Karpas-422 (cell line): ENCODE results near the gene CCDC85A. TPM values are rescaled to one million over a fixed set of nuclear protein-coding genes. Genes with fewer than 3 reads are reported as not detected.

Experiments used
- DNase-seq: peaks from one replicate; pipeline ENCODE4 v3.0.0-alpha.2; 2015
- H2AFZ ChIP-seq: fragments of 200-600 bp; sonication (generic); 2 replicates; pipeline ENCODE4 v1.6.1; 2014; ENCODE audit warnings: antibody characterized with exemption, low read length, mixed read lengths
- H3K27ac ChIP-seq: fragments of 200-600 bp; sonication (generic); 2 replicates; pipeline ENCODE4 v1.5.1; 2014; ENCODE audit warnings: mild to moderate bottlenecking, low read length, moderate library complexity
- H3K27me3 ChIP-seq: fragments of 200-600 bp; sonication (generic); 2 replicates; pipeline ENCODE4 v1.6.1; 2014; ENCODE audit warnings: low read length, mixed read lengths
- H3K36me3 ChIP-seq: fragments of 200-600 bp; sonication (generic); 2 replicates; pipeline ENCODE4 v1.6.1; 2014; ENCODE audit warnings: low read length, mixed read lengths; ENCODE audit not compliant: insufficient read depth
- H3K4me1 ChIP-seq: fragments of 200-600 bp; sonication (generic); 2 replicates; pipeline ENCODE4 v1.6.1; 2014; ENCODE audit warnings: mild to moderate bottlenecking, low read length, mixed read lengths
- H3K4me2 ChIP-seq: fragments of 200-600 bp; sonication (generic); 2 replicates; pipeline ENCODE4 v1.6.1; 2014; ENCODE audit warnings: low read length, low read depth, mild to moderate bottlenecking; ENCODE audit not compliant: poor library complexity, severe bottlenecking
- H3K4me3 ChIP-seq: fragments of 200-600 bp; sonication (generic); 2 replicates; pipeline ENCODE4 v1.5.1; 2014; ENCODE audit warnings: mild to moderate bottlenecking, antibody characterized with exemption, low read length, mixed read lengths
- H3K79me2 ChIP-seq: fragments of 200-600 bp; sonication (generic); 2 replicates; pipeline ENCODE4 v1.6.1; 2014; ENCODE audit warnings: mild to moderate bottlenecking, low read length, mixed read lengths
- H3K9ac ChIP-seq: fragments of 200-600 bp; sonication (generic); 2 replicates; pipeline ENCODE4 v1.6.0; 2014; ENCODE audit warnings: low read length
- H3K9me2 ChIP-seq: fragments of 200-600 bp; sonication (generic), shearing (Covaris generic); replicated peaks from 2 replicates; pipeline ENCODE4 v1.6.0; 2014; ENCODE audit warnings: mild to moderate bottlenecking, low read length, moderate library complexity; ENCODE audit not compliant: insufficient read depth
- H3K9me3 ChIP-seq: fragments of 300-700, 200-600 bp; sonication (generic); 2 replicates; pipeline ENCODE4 v1.6.1; 2014; ENCODE audit warnings: low read length, mixed read lengths
- H4K20me1 ChIP-seq: fragments of 200-600 bp; sonication (generic); 2 replicates; pipeline ENCODE4 v1.6.1; 2014; ENCODE audit warnings: mild to moderate bottlenecking, antibody characterized with exemption, low read length, low read depth; ENCODE audit not compliant: insufficient read depth
- total RNA-seq: library from RNA; depleted of rRNA; stranded (reverse); fragments of >200 nt; shearing (Covaris generic); gene quantifications from 2 replicates; pipeline ENCODE4 v1.2.3, GENCODE V29; 2014; ENCODE audit warnings: low replicate concordance

Gene CCDC85A
- total RNA-seq, 1 experiment from 2014 or later, result not detected

GRCh38 chr2:56167616-56168562 is 15.9 kb upstream of the CCDC85A start:
- Histone ChIP-seq H3K9ac (no peak overlapping the region), H4K20me1 (no peaks in the 10 kb centered on the region)
- DNase-seq, result no peak

GRCh38 chr2:56169521-56169920 is 14.3 kb upstream of the CCDC85A start:
- Histone ChIP-seq H3K36me3 (no peaks in the 10 kb centered on the region), H3K9me3 (no peaks in the 10 kb centered on the region), H3K79me2 (no peaks in the 10 kb centered on the region), H2AFZ (no peak overlapping the region), H4K20me1 (no peaks in the 10 kb centered on the region), H3K27me3 (no peaks in the 10 kb centered on the region), H3K4me1 (no peaks in the 10 kb centered on the region), H3K27ac (no peak overlapping the region), H3K9ac (no peak overlapping the region), H3K4me3 (no peak overlapping the region), H3K4me2 (no peak overlapping the region), H3K9me2 (no peaks in the 10 kb centered on the region)
- DNase-seq, result no peak

More at GRCh38 chr2:56167616-56168562, 15.9 kb upstream of the CCDC85A start:
- H2AFZ ChIP-seq, result no peak overlapping the region
- H3K27me3 ChIP-seq, result no peaks in the 10 kb centered on the region
- H3K79me2 ChIP-seq, result no peaks in the 10 kb centered on the region
- no peak overlapping the region for H3K4me3 ChIP-seq
- no peak overlapping the region for H3K27ac ChIP-seq
- no peaks in the 10 kb centered on the region for H3K9me3 ChIP-seq
- H3K4me1 ChIP-seq, result no peaks in the 10 kb centered on the region
- H3K36me3 ChIP-seq, result no peaks in the 10 kb centered on the region
- no peak overlapping the region for H3K4me2 ChIP-seq
- H3K9me2 ChIP-seq, result no peaks in the 10 kb centered on the region

- Histone ChIP-seq H2AFZ (no peak overlapping the region), H3K9me3 (no peaks in the 10 kb centered on the region)
Observed at GRCh38 chr2:56170504-56170903, 13.3 kb upstream of the CCDC85A start.

GRCh38 chr2:56170988-56171387 is 12.8 kb upstream of the CCDC85A start:
- no peak for DNase-seq
- no peaks in the 10 kb centered on the region for H3K9me2 ChIP-seq

More at GRCh38 chr2:56170504-56170903, 13.3 kb upstream of the CCDC85A start:
- H3K4me3 ChIP-seq, result no peak overlapping the region
- no peaks in the 10 kb centered on the region for H3K36me3 ChIP-seq
- no peaks in the 10 kb centered on the region for H4K20me1 ChIP-seq
- no peak overlapping the region for H3K9ac ChIP-seq
- no peaks in the 10 kb centered on the region for H3K27me3 ChIP-seq
- DNase-seq, result no peak
- H3K9me2 ChIP-seq, result no peaks in the 10 kb centered on the region
- H3K79me2 ChIP-seq, result no peaks in the 10 kb centered on the region
- H3K4me1 ChIP-seq, result no peaks in the 10 kb centered on the region
- no peak overlapping the region for H3K4me2 ChIP-seq
- no peak overlapping the region for H3K27ac ChIP-seq

GRCh38 chr2:56175779-56176178 is 8.0 kb upstream of the CCDC85A start:
- Histone ChIP-seq H3K4me2 (no peak overlapping the region), H3K9ac (no peak overlapping the region), H3K36me3 (no peaks in the 10 kb centered on the region), H3K4me3 (no peak overlapping the region), H3K79me2 (no peaks in the 10 kb centered on the region), H3K9me2 (no peaks in the 10 kb centered on the region), H3K4me1 (no peaks in the 10 kb centered on the region), H2AFZ (no peak overlapping the region), H3K27me3 (no peaks in the 10 kb centered on the region), H4K20me1 (no peaks in the 10 kb centered on the region), H3K27ac (no peak overlapping the region), H3K9me3 (no peaks in the 10 kb centered on the region)
- no peak for DNase-seq

More at GRCh38 chr2:56170988-56171387, 12.8 kb upstream of the CCDC85A start:
- H3K4me2 ChIP-seq, result no peak overlapping the region
- H3K36me3 ChIP-seq, result no peaks in the 10 kb centered on the region
- no peaks in the 10 kb centered on the region for H3K9me3 ChIP-seq
- H2AFZ ChIP-seq, result no peak overlapping the region
- H3K27ac ChIP-seq, result no peak overlapping the region
- H3K27me3 ChIP-seq, result no peaks in the 10 kb centered on the region
- no peaks in the 10 kb centered on the region for H4K20me1 ChIP-seq
- H3K79me2 ChIP-seq, result no peaks in the 10 kb centered on the region
- no peaks in the 10 kb centered on the region for H3K4me1 ChIP-seq
- H3K9ac ChIP-seq, result no peak overlapping the region
- no peak overlapping the region for H3K4me3 ChIP-seq

- Histone ChIP-seq H3K27me3 (no peaks in the 10 kb centered on the region), H3K79me2 (no peaks in the 10 kb centered on the region), H3K36me3 (no peaks in the 10 kb centered on the region), H2AFZ (no peak overlapping the region), H3K4me3 (no peak overlapping the region), H4K20me1 (no peaks in the 10 kb centered on the region), H3K4me1 (no peaks in the 10 kb centered on the region), H3K9me2 (no peaks in the 10 kb centered on the region), H3K4me2 (no peak overlapping the region), H3K9ac (no peak overlapping the region), H3K27ac (no peak overlapping the region), H3K9me3 (no peaks in the 10 kb centered on the region)
- no peak for DNase-seq
Observed at GRCh38 chr2:56177420-56178220, 6.2 kb upstream of the CCDC85A start.

GRCh38 chr2:56179931-56180330 is 3.9 kb upstream of the CCDC85A start:
- no peak overlapping the region for H3K4me2 ChIP-seq
- no peaks in the 10 kb centered on the region for H3K79me2 ChIP-seq
- no peak overlapping the region for H3K4me3 ChIP-seq
- H3K9me3 ChIP-seq, result no peaks in the 10 kb centered on the region
- H2AFZ ChIP-seq, result no peak overlapping the region
- no peaks in the 10 kb centered on the region for H3K27me3 ChIP-seq
- no peaks in the 10 kb centered on the region for H3K36me3 ChIP-seq
- no peaks in the 10 kb centered on the region for H4K20me1 ChIP-seq
- no peaks in the 10 kb centered on the region for H3K9me2 ChIP-seq
- DNase-seq, result no peak
- no peaks in the 10 kb centered on the region for H3K4me1 ChIP-seq
- no peak overlapping the region for H3K9ac ChIP-seq
- H3K27ac ChIP-seq, result no peak overlapping the region

- DNase-seq, result no peak
- Histone ChIP-seq H3K9me2 (no peaks in the 10 kb centered on the region), H4K20me1 (no peaks in the 10 kb centered on the region), H2AFZ (no peak overlapping the region), H3K9me3 (no peaks in the 10 kb centered on the region), H3K36me3 (no peaks in the 10 kb centered on the region), H3K79me2 (no peaks in the 10 kb centered on the region), H3K27ac (no peak overlapping the region), H3K4me3 (no peak overlapping the region), H3K4me1 (no peaks in the 10 kb centered on the region), H3K9ac (no peak overlapping the region), H3K4me2 (no peak overlapping the region), H3K27me3 (no peaks in the 10 kb centered on the region)
Observed at GRCh38 chr2:56182420-56182819, 1.4 kb upstream of the CCDC85A start.
